Activated CD4-positive, alpha-beta T cell treated with anti-CD3 and anti-CD28 coated beads, Interleukin-2, amount 50 U/mL, for 4 hours (primary cell): ENCODE data around the gene SAXO1.
"Not testable (repeated sequence)": the region's sequence is repeated elsewhere in the genome, so short reads cannot be mapped to it uniquely, and the experiment has no call there.

ENCODE experiments used
- DNase-seq, 2 experiments: peaks; one replicate each; pipeline ENCODE4 v3.0.0-alpha.2; 2020

The SAXO1 gene

GRCh38 chr9:18997151-18997550 lies 35.9 kb downstream of the SAXO1 start:
- DNase-seq: no peak

- DNase-seq: no peak
Measured at GRCh38 chr9:18996211-18996610, 36.8 kb downstream of the SAXO1 start.

GRCh38 chr9:18994263-18994916 lies 38.6 kb downstream of the SAXO1 start:
- DNase-seq: no peak

GRCh38 chr9:18991197-18991596 lies 41.8 kb downstream of the SAXO1 start:
- not testable (repeated sequence) for DNase-seq

- DNase-seq: no peak
Measured at GRCh38 chr9:18990494-18990893, 42.5 kb downstream of the SAXO1 start.

- no peak for DNase-seq
Measured at GRCh38 chr9:18989865-18990264, 43.1 kb downstream of the SAXO1 start.

- DNase-seq: no peak
Measured at GRCh38 chr9:18989097-18989496, 43.9 kb downstream of the SAXO1 start.

GRCh38 chr9:18988003-18988402 lies 45.0 kb downstream of the SAXO1 start:
- no peak for DNase-seq

- no peak for DNase-seq
Measured at GRCh38 chr9:18985996-18986395, 47.0 kb downstream of the SAXO1 start.

GRCh38 chr9:18985464-18985951 lies 47.5 kb downstream of the SAXO1 start:
- DNase-seq: no peak

GRCh38 chr9:18982262-18982620 lies 50.8 kb downstream of the SAXO1 start:
- DNase-seq: no peak

- DNase-seq: no peak
Measured at GRCh38 chr9:18981476-18982261, 51.3 kb downstream of the SAXO1 start.

- no peak for DNase-seq
Measured at GRCh38 chr9:18980189-18980588, 52.8 kb downstream of the SAXO1 start.

- no peak for DNase-seq
Measured at GRCh38 chr9:18979367-18979766, 53.6 kb downstream of the SAXO1 start.

- no peak for DNase-seq
Measured at GRCh38 chr9:18978188-18978587, 54.8 kb downstream of the SAXO1 start.

GRCh38 chr9:18976709-18977531 lies 56.1 kb downstream of the SAXO1 start:
- DNase-seq: no peak

GRCh38 chr9:18976221-18976708 lies 56.7 kb downstream of the SAXO1 start:
- DNase-seq: no peak

- DNase-seq: no peak
Measured at GRCh38 chr9:18973348-18973747, 59.7 kb downstream of the SAXO1 start.

- no peak for DNase-seq
Measured at GRCh38 chr9:18972675-18973074, 60.3 kb downstream of the SAXO1 start.

GRCh38 chr9:18971909-18972308 lies 61.1 kb downstream of the SAXO1 start:
- DNase-seq: no peak

GRCh38 chr9:18971404-18971803 lies 61.6 kb downstream of the SAXO1 start:
- no peak for DNase-seq

GRCh38 chr9:18970393-18970792 lies 62.6 kb downstream of the SAXO1 start:
- DNase-seq: no peak

- DNase-seq: no peak
Measured at GRCh38 chr9:18969128-18969527, 63.9 kb downstream of the SAXO1 start.
